SK-N-SH (cell line): Measurements from ENCODE around the gene POLD2.

Source experiments
- EZH2phosphoT487 ChIP-seq: fragments of 200-600 bp; sonication (generic); IDR thresholded peaks from 2 replicates; pipeline ENCODE4 v1.6.1; 2017; ENCODE audit warnings: low read depth, mixed run types, mild to moderate bottlenecking, antibody characterized with exemption, moderate library complexity, borderline replicate concordance
- FOSL2 ChIP-seq: IDR thresholded peaks from 2 replicates; pipeline ENCODE4 v1.4.0; 2012; ENCODE audit warnings: low read depth, mild to moderate bottlenecking, moderate library complexity, borderline replicate concordance
- FOXM1 ChIP-seq: IDR thresholded peaks from 2 replicates; pipeline ENCODE4 v1.4.0; 2012; ENCODE audit warnings: low read depth, mild to moderate bottlenecking
- JUND ChIP-seq: IDR thresholded peaks from 2 replicates; pipeline ENCODE4 v1.4.0; 2012
- MXI1 ChIP-seq: IDR thresholded peaks from 2 replicates; pipeline ENCODE4 v1.6.1; 2012; ENCODE audit warnings: mild to moderate bottlenecking, low read depth, low read length, improper control_type of control experiment
- NFIC ChIP-seq: IDR thresholded peaks from 2 replicates; pipeline ENCODE4 v1.4.0; 2012; ENCODE audit warnings: borderline replicate concordance
- POLR2AphosphoS5 ChIP-seq: IDR thresholded peaks from 2 replicates; pipeline ENCODE4 v1.6.1; 2012; ENCODE audit warnings: low read depth, low read length
- RAD21 ChIP-seq: IDR thresholded peaks from 2 replicates; pipeline ENCODE4 v1.6.1; 2012; ENCODE audit warnings: mild to moderate bottlenecking, low read length
- SMC3 ChIP-seq: IDR thresholded peaks from 2 replicates; pipeline ENCODE4 v1.6.1; 2012; ENCODE audit warnings: low read depth, low read length, improper control_type of control experiment
- TF ChIP-seq, protein P1 (sequence below): IDR thresholded peaks from 2 replicates; pipeline ENCODE4 v1.4.0; 2012; ENCODE audit warnings: low read depth, borderline replicate concordance
- TF ChIP-seq, protein P2 (sequence below): fragments of 200-600 bp; sonication (generic); IDR thresholded peaks from 2 replicates; pipeline ENCODE4 v1.6.1; 2017; ENCODE audit warnings: antibody characterized with exemption, mild to moderate bottlenecking, moderate library complexity
- TF ChIP-seq, protein P3 (sequence below): fragments of 150-350 bp; IDR thresholded peaks from 2 replicates; pipeline ENCODE4 v1.6.1; 2017; ENCODE audit warnings: antibody characterized with exemption, low read length, low read depth, borderline replicate concordance
- TF ChIP-seq, protein P4 (sequence below): IDR thresholded peaks from 2 replicates; pipeline ENCODE4 v1.4.0; 2012; ENCODE audit warnings: low read depth
- TF ChIP-seq, protein P5 (sequence below): fragments of 150-350 bp; IDR thresholded peaks from 2 replicates; pipeline ENCODE4 v1.6.1; 2016; ENCODE audit warnings: mild to moderate bottlenecking, low read depth, low read length

DNA sequence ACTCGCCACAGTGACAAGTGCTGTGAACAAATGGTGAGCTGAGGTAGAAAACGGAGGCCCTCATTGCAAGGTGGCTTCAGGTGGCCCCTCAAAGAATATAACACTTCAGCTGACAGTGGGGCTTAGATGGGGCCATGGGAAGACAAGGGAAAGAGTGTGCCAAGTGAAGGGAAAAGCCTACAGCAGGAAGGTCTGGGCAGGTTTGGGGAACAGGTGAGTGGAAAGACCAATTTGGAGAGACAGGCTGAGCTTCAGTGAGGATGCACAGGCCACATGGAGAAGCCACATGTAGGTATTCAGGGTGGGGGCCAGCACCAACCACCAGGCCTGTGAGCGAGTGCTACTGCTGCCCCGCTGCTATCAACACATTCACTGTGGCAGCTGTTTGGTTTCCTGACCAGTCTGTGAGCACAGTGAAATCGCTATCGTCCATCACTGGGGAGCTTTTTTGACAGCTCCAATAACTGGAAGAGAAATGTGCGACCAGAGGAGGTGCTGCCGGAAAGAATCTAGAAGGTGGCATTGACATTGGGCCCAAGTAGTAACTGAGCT lies 3.4 kb downstream of the POLD2 start:
- TF ChIP-seq FOSL2 (no peak), SMC3 (no peak), EZH2phosphoT487 (no peak), RAD21 (no peak), NFIC (no peak), MXI1 (no peak), FOXM1 (no peak), JUND (no peak), POLR2AphosphoS5 (no peak)
- TF ChIP-seq, protein P1, sequence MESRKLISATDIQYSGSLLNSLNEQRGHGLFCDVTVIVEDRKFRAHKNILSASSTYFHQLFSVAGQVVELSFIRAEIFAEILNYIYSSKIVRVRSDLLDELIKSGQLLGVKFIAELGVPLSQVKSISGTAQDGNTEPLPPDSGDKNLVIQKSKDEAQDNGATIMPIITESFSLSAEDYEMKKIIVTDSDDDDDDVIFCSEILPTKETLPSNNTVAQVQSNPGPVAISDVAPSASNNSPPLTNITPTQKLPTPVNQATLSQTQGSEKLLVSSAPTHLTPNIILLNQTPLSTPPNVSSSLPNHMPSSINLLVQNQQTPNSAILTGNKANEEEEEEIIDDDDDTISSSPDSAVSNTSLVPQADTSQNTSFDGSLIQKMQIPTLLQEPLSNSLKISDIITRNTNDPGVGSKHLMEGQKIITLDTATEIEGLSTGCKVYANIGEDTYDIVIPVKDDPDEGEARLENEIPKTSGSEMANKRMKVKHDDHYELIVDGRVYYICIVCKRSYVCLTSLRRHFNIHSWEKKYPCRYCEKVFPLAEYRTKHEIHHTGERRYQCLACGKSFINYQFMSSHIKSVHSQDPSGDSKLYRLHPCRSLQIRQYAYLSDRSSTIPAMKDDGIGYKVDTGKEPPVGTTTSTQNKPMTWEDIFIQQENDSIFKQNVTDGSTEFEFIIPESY, result no peak
- TF ChIP-seq, protein P2, sequence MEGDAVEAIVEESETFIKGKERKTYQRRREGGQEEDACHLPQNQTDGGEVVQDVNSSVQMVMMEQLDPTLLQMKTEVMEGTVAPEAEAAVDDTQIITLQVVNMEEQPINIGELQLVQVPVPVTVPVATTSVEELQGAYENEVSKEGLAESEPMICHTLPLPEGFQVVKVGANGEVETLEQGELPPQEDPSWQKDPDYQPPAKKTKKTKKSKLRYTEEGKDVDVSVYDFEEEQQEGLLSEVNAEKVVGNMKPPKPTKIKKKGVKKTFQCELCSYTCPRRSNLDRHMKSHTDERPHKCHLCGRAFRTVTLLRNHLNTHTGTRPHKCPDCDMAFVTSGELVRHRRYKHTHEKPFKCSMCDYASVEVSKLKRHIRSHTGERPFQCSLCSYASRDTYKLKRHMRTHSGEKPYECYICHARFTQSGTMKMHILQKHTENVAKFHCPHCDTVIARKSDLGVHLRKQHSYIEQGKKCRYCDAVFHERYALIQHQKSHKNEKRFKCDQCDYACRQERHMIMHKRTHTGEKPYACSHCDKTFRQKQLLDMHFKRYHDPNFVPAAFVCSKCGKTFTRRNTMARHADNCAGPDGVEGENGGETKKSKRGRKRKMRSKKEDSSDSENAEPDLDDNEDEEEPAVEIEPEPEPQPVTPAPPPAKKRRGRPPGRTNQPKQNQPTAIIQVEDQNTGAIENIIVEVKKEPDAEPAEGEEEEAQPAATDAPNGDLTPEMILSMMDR, result no peak
- TF ChIP-seq, protein P3, sequence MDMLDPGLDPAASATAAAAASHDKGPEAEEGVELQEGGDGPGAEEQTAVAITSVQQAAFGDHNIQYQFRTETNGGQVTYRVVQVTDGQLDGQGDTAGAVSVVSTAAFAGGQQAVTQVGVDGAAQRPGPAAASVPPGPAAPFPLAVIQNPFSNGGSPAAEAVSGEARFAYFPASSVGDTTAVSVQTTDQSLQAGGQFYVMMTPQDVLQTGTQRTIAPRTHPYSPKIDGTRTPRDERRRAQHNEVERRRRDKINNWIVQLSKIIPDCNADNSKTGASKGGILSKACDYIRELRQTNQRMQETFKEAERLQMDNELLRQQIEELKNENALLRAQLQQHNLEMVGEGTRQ, result no peak
- TF ChIP-seq, protein P4, sequence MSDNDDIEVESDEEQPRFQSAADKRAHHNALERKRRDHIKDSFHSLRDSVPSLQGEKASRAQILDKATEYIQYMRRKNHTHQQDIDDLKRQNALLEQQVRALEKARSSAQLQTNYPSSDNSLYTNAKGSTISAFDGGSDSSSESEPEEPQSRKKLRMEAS, result no peak
- TF ChIP-seq, protein P5, sequence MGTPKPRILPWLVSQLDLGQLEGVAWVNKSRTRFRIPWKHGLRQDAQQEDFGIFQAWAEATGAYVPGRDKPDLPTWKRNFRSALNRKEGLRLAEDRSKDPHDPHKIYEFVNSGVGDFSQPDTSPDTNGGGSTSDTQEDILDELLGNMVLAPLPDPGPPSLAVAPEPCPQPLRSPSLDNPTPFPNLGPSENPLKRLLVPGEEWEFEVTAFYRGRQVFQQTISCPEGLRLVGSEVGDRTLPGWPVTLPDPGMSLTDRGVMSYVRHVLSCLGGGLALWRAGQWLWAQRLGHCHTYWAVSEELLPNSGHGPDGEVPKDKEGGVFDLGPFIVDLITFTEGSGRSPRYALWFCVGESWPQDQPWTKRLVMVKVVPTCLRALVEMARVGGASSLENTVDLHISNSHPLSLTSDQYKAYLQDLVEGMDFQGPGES, result no peak
